ENCODE data around the gene IFNAR1.
"Not testable (repeated sequence)": the region's sequence is repeated elsewhere in the genome, so short reads cannot be mapped to it uniquely, and the experiment has no call there.

Gene IFNAR1

DNA sequence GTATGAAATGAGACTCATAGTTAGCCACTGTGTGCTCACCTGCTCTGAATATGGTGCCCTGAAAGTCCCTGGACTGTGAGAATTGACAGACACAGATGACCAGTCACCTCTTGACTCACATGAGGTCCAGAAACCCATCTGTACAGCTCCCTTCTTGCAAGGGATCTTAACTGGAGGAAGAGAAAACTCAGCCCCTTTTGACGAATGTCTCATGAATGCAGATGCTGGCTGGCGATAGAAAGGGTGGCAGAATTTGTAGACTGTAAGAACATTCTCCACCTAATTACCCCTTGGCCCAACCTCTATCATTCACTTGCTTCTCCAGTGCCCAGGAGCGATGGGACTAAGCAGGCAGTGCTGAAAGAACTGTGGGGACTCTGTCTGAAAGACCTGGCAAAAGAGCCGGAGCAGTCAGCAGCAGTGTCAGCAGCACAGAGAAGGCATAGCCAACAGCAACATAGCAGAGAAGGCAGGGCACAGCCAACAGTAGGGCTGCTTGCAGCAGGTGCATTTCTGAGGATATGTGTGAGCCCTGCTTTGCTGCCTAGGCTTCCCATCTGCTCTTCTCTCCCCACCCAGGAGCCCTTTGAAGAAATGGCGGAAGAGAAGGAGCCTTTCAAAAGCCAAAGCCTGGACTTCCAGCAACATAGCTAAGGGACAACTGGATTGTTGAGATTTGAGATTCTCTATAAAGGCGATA is 52.6 kb downstream of the IFNAR1 start:
- no peak for DNase-seq (ENCODE audit: low read depth)

DNA sequence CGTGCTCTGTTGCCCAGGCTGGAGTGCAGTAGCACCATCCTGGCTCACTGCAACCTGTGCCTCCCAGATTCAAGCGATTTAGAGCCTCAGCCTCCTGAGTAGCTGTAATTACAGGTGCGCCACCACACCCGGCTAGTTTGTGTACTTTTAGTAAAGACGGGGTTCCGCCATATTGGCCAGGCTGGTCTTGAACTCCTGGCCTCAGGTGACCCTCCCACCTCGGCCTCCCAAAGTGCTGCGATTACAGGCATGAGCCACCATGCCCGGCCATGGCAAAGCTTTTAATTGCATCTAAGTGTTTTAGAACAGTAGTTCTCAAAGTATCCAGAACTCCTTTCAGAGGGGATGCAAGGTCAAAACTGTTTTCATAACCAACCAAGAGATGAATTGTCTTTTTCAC is 53.3 kb downstream of the IFNAR1 start:
- DNase-seq (ENCODE audit: low read depth): no peak

DNA sequence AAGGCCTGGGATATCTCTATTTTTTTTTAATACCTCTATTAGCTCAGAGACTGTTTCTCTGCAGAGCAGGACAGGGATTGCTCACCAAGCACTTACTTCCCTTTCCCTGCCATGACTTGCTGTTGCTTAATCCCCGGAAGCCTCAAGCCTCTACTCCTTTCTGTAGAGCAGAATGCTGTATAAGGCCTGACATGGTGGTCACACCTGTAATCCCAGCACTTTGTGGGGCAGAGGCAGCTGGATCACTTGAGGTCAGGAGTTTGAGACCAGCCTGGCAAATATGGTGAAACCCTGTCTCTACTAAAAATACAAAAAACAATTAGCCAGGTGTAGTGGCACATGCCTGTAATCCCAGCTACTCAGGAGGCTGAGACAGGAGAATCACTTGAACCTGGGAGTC is 55.2 kb downstream of the IFNAR1 start:
- DNase-seq (ENCODE audit: low read depth): not testable (repeated sequence)

DNA sequence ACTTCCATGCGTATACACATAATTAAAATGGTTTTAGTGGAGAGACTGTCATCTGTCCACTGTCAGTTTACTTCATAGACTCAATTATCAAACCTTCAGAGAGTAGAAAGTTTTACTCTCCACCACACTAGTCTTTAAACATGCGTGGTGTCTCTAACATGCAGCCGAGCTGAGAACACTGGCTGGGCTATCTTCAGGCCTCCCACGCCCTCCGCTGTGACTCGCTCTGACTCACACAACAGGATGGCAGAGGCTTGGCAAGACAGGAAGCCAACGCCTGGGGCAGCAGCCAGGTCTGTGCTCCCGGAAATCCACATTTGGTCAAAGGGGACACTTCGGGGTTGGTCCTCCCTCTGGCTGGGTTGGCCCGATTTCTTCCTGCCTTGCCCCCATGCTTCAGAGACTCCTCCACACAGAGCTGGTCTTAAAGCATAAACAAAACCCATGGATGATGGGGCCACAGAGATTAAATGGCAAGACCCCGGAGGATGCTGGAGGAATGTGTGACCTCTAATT is 55.8 kb downstream of the IFNAR1 start:
- peak; percentile 72 for DNase-seq (ENCODE audit: low read depth)

DNA sequence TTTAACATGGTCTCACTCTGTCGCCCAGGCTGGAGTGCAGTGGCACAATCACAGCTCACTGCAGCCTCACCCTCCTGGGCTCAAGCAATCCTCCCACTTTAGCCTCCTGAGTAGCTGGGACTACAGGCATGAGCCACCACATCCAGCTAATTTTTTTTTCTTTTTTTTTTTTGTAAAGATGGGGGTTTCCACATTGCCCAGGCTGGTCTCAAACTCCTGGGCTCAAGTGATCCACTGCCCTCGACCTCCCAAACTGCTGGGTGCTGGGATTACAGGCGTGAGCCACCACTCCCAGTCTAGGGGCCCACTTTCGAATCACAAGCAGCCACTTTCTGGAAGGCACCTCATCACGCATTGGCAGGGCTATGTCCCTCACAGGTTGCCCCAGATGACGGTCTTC is 56.6 kb downstream of the IFNAR1 start:
- not testable (repeated sequence) for DNase-seq (ENCODE audit: low read depth)

DNA sequence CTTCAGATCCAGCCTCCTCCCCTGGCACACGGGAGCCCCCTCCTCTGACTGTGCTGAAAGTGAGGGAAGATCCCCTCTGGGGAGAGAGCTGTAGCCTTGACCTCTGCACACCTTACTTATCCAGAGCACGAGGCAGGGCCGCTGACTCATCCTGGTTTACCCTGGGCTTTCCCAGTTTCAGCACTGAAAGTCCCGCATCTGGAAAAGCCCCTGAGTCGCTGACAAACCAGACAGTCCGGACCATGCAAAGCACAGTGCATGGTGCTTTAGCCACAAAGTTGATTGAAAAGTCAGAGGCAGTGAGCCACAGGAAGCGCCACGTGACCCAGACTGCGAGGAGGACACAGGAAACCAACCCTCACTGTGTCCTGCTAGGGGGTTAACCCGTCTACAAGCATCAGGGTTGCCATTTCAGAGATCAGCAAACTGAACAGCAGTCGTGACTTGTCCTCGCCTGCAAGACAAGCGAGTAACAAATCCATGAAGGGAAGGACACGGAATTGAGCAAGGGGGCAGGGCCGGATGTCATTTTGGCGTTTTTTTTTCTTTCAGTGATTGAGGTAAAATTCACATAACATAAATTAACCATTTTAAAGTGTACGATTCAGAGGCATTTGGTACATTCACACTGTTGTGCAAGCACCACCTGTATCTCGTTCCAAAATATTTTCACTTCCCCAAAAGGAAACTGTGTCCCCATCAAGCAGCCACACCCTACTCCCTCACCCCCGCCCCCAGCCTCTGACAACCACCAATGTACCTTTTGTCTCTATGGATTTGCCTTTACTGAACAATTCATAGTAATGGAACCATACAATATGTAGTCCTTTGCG is 58.5 kb downstream of the IFNAR1 start:
- peak; percentile 45 for DNase-seq (ENCODE audit: low read depth)

DNA sequence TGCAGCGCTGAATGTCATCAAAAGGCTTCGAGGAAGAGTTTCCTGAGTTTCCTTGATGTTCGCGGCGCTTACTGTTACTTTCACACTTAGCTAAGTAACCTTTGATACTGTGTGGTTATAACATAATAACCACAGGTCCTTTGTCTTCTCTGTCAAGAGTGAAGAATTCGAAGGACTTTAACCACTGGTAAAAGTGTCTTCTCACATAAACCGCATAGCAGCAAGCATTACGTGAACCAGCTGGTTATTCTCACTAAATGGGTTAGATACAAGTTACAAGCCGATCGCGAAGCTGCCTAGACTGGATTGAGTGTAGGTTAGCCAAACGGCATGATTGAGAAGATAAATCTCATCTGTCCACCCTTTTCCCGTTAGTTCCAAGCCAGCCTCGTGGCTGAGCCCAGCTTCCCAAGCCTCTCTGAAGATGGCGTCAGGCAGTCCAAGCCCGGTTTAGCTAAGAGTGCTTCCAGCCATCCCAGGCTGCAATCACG is 60.1 kb downstream of the IFNAR1 start:
- DNase-seq (ENCODE audit: low read depth): no peak

DNA sequence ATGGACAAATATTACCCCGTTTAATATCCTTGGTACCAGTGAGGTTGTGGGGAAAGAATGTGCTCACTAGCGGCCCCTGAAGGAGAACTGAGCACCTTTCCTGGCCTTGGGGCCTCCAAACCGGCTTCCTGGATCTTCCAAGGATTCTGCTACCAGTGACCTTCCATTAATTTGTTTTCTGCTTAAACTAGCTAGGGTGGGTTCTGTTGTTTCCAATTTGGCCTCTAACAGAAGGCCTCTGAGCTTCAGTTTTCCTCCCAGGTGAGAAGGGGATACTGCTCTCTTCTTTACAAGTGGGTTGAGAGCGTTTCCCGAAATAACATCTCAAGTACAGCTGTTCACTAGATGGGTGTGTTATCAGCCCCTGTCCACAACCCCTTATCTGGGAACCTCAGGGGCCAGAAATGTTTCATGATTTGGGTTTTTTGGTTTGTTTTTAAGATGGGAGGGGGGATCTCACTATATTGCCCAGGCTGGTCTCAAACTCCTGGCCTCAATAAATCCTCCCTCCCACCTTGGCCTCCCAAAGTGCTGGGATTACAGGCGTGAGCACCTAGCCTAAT is 61.5 kb downstream of the IFNAR1 start:
- no peak for DNase-seq (ENCODE audit: low read depth)

DNA sequence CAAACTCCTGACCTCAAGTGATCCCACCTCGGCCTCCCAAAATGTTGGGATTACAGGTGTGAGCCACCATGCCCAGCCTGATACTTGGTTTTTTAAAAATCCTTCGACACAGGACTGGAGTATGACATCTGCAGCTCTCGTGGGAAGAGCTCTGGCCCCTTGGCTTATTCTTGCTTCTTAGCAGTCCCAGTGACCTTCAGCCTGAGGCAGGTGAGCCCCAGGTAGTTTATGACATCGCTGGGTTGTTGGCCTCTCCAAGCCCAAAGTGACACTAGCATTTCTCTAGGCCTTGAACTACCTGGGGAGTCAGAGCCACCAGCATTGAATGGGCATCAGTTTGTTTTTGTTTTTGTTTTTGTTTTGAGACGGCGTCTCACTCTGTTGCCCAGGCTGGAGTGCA is 62.5 kb downstream of the IFNAR1 start:
- no peak for DNase-seq (ENCODE audit: low read depth)

DNA sequence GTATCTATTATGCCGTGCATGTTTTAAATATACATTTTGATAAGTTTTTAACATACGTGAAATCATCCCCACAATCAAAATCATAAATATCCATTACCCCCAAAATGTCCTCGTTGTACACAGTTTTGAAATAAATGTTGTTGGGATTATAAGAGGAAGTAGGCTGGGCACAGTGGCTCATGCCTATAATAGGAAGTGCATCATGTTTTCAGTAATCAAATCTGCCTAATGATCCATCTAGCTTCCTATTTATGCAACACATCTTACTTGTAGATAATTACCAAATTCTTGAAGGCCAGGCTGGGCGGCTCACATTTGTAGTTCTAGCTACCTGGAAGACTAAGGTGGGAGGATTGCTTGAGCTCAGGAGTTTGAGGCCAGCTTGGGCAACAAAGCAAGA is 63.4 kb downstream of the IFNAR1 start:
- no peak for DNase-seq (ENCODE audit: low read depth)

DNA sequence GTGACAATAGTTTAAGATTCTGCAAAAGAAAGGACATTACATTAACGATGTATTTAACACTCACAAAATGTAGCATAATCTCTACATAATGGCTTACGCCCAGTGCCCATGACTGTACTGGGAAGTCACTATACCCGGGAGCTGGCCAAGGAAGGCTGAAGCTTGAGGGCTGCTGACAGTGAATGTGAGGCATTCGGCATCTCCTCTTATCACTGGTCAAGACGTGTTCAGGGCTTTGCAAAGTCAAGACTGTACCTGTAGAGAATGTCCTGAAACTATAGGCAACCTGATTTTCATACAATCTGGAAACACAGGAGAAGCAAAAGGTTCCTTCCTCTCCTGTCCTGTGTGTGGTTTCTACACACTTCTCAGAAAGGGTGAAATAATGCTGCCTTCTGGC is 65.7 kb downstream of the IFNAR1 start:
- no peak for DNase-seq (ENCODE audit: low read depth)

DNA sequence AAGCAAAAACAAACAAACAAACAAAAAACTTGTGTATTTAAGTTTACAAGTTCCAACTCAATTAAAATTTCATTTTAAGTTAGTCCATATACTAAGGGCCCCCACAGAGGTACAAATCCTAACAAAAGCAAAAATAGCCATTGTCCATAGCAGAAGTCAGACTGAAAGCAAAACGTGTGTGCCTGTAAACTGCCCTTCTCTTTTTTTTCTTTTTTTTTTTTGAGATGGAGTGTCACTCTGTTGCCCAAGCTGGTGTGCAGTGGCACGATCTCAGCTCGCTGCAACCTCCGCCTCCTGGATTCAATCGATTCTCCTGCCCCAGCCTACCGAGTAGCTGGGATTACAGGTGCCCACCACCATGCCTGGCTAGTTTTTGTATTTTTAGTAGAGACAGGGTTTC is 66.9 kb downstream of the IFNAR1 start:
- no peak for DNase-seq (ENCODE audit: low read depth)

DNA sequence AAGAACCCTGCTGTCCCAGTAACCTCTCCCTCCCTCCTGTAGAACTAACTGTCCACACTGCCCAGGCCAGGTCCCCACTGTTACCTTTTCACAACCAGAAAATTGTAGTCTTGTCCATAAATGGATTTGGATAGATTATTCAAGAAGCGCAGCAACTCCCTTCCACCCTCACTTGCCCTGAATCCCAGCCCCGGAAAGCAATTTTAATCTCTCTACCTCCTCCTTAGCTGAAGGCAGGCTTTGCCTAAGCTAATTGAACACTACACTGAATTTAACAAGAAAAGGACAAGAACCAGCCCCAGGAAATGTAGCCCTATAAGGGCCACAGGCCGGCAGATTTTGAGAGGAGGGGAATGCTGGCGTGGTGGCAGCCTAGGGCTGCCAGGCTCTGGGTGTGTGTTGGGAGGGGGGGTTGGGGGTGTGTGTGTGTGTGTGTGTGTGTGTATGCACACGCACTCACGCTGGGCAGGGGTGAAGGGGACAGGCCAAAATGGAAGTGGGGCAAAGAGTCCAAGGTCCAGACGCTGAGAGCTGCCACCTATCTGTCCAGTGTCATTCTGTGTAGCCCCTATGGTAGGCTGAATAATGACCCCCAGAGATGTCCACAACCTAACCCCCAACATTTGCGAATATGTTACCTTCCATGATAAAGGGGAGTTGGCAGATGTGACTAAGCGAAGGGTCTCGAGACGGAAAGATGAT is 67.7 kb downstream of the IFNAR1 start:
- DNase-seq (ENCODE audit: low read depth): no peak

DNA sequence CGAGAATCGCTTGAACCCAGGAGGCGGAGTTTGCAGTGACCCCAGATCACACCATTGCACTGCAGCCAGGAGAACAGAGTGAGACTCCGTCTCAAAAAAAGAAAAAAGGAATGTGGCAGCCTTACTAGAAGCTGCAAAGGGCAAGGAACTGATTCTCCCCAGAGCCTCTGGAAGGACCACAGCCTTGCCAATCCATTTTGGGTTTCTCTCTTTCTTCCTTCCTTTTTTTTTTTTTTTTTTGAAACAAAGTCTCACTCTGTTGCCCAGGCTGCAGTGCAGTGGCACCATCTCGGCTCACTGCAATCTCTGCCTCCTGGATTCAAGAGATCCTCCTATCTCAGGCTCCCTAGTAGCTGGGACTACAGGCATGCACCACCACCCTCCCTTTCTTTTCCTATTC is 68.6 kb downstream of the IFNAR1 start:
- no peak for DNase-seq (ENCODE audit: low read depth)

DNA sequence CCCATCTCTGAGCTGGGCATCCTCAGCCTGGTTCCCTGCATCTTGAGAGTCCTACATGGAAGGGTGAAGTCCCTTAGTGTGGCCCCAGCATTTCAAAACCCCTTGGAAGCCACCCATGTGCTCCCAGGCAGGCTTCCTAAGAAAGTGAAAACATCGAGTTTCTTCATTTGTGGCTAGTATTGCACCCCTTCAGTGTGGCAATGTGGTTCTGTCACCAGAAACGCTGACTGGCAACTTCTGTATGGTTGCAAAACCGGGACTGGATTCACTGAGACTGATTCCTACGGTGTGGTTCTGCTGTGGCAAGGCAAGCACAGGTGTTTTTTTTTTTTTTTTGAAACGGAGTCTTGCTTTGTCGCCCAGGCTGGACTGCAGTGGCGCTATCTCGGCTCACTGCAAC is 69.5 kb downstream of the IFNAR1 start:
- no peak for DNase-seq (ENCODE audit: low read depth)

DNA sequence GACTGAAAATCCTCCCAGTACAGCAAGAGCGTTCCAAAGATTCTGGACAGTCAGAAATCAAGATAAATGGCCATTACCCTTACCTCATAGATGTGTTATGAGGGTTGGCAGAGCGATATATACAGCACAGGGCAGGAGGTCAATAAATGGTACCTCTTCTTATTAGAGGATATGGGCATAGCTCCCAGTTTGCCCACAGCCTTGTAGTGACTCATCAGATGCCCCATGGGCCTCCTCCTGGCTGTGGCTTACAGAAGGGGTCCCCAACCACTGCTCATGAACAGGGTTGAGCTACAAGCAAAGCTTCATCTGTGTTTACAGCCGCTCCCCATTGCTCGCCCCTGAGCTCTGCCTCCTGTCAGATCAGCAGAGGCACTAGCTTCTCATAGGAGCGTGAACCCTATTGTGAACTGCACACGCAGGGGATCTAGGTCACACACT is 71.1 kb downstream of the IFNAR1 start:
- no peak for DNase-seq (ENCODE audit: low read depth)

DNA sequence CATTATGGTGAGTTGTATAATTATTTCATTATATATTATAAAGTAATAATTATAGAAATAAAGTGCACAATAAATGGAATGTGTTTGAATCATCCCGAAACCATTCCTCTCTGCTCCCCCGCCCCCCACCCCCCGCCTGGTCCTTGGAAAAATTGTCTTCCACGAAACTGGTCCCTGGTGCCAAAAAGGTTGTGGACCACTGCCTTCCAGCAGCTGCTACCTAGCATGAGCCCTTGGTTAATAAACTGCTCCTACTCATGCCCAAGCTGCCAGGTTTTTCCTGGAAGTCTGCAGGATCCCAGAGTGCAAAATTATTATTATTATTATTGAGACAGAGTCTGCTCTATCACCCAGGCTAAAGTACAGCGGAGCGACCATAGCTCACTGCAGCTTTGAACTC is 71.7 kb downstream of the IFNAR1 start:
- DNase-seq (ENCODE audit: low read depth): no peak

DNA sequence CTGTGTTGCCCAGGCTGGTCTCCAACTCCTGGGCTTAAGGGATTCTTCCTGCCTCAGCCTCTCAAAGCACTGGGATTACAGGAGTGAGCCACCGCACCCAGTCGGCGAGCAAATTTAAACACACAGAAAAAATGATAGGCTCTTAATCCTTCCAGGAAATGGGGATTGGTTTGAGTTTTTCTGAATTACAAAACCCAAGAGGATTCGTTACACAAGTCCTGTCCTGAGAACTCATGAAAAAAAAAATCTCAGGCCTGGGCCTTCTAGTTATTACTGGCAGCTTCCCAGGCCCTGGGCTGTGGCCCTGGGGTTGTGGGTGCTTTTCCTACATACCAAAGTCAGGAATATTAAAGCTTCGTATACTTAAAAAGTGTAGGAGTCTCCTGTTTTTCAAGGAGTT is 72.2 kb downstream of the IFNAR1 start:
- DNase-seq (ENCODE audit: low read depth): no peak

DNA sequence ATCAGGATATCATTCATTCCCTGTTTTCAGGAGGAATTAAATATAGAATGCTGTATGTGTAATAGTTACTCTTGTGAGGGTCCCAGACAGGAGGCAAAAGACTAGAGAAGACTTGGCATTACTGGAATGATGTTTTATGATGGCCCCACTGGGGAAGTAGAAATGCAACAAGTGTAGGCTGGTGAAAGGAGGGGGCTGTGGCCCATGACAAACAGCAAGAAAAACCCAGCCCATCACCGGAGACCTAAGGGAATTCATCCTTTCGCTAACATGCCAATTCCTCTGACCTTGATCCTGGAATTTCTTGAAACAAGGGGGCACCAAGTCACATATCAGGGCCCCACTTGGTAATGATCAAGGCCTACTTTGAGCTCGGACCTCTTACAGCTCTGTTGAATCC is 72.9 kb downstream of the IFNAR1 start:
- no peak for DNase-seq (ENCODE audit: low read depth)

DNA sequence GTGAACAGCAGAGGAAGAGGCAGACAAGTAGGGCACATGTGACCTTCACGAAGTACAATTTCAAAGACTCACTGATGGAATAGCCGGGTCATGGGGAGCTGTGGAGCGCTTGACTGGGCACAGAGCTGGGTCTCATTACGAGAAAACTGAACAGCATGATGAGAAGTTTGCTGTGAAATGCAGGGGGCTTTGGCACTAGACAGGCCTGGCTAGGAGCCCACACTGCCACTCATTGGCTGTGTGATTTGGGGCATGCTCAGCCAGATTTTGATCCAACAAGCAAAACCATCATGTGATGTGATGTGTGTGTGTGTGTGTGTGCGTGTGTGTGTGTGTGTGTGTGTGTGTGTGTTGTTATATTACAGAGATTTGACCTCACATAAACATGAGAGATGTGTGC is 73.6 kb downstream of the IFNAR1 start:
- no peak for DNase-seq (ENCODE audit: low read depth)

DNA sequence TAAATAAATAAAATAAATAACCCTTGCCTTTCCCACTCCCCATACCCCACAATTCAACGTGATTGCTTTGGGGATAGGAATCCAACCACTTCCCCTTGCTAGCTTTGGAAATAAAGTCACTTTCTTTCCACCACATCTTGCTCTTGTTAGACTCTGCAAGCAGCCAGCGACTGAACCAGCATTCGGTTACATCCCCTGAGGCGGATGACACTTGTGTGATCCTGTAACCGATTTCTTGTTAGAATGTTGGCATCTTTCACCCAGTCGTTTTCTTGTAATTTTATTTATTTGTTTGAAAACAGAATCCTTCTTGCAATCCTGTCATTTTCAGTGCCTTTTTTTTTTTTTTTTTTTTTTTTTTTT is 76.8 kb downstream of the IFNAR1 start:
- no peak for DNase-seq (ENCODE audit: low read depth)
